SK-N-SH treated with all-trans-retinoic acid at 6 μM for 48 hours (cell line): ENCODE data around the gene KATNA1.

Source experiments
- ARNTL ChIP-seq: fragments of 450-650 bp; formaldehyde crosslinking; IDR thresholded peaks from 2 replicates; pipeline ENCODE4 v1.5.0; 2020; ENCODE audit warnings: low read depth, mild to moderate bottlenecking, moderate library complexity, borderline replicate concordance
- BACH2 ChIP-seq: fragments of 250-450 bp; sonication (Bioruptor Pico); IDR thresholded peaks from 2 replicates; pipeline ENCODE4 v1.9.0; 2021; ENCODE audit warnings: mild to moderate bottlenecking, borderline replicate concordance
- PPARA ChIP-seq: fragments of 250-450 bp; sonication (Bioruptor Pico); IDR thresholded peaks from 2 replicates; pipeline ENCODE4 v1.5.0; 2020; ENCODE audit warnings: mild to moderate bottlenecking, borderline replicate concordance
- RARB ChIP-seq: fragments of 250-450 bp; sonication (Bioruptor Pico); IDR thresholded peaks from 2 replicates; pipeline ENCODE4 v1.8.0; 2021; ENCODE audit warnings: mild to moderate bottlenecking, moderate library complexity
- SNAI2 ChIP-seq: fragments of 250-450 bp; sonication (Bioruptor Pico); IDR thresholded peaks from 2 replicates; pipeline ENCODE4 v1.5.0; 2020; ENCODE audit warnings: mild to moderate bottlenecking, moderate library complexity
- TOX ChIP-seq: fragments of 250-450 bp; sonication (Bioruptor Pico); IDR thresholded peaks from 2 replicates; pipeline ENCODE4 v1.8.0; 2021; ENCODE audit warnings: mild to moderate bottlenecking, moderate library complexity, borderline replicate concordance
- ZC3H10 ChIP-seq: fragments of 250-450 bp; sonication (Bioruptor Pico); IDR thresholded peaks from 2 replicates; pipeline ENCODE4 v1.5.1; 2021; ENCODE audit warnings: mild to moderate bottlenecking, moderate library complexity
- ZFP3 ChIP-seq: fragments of 250-450 bp; sonication (Bioruptor Pico); IDR thresholded peaks from 2 replicates; pipeline ENCODE4 v1.5.0; 2020; ENCODE audit warnings: mild to moderate bottlenecking, moderate library complexity
- ZFP30 ChIP-seq: fragments of 450-650 bp; formaldehyde crosslinking; IDR thresholded peaks from 2 replicates; pipeline ENCODE4 v1.5.0; 2022; ENCODE audit warnings: mild to moderate bottlenecking, moderate library complexity
- ZNF565 ChIP-seq: fragments of 450-650 bp; formaldehyde crosslinking; conservative IDR thresholded peaks from 2 replicates; pipeline ENCODE4 v1.5.0; 2020; ENCODE audit warnings: low read depth, mild to moderate bottlenecking, moderate library complexity
- TF ChIP-seq, protein P1 (sequence below): fragments of 250-450 bp; sonication (Bioruptor Pico); IDR thresholded peaks from 2 replicates; pipeline ENCODE4 v1.8.0; 2020; ENCODE audit warnings: mild to moderate bottlenecking, moderate library complexity, borderline replicate concordance
- TF ChIP-seq, protein P2 (sequence below): fragments of 250-450 bp; sonication (Bioruptor Pico); IDR thresholded peaks from 2 replicates; pipeline ENCODE4 v1.5.1; 2020; ENCODE audit warnings: low read depth, mild to moderate bottlenecking, moderate library complexity
- TF ChIP-seq, protein P3 (sequence below): fragments of 250-450 bp; sonication (Bioruptor Pico); IDR thresholded peaks from 2 replicates; pipeline ENCODE4 v1.8.0; 2021; ENCODE audit warnings: low read depth, mild to moderate bottlenecking, moderate library complexity, borderline replicate concordance

DNA sequence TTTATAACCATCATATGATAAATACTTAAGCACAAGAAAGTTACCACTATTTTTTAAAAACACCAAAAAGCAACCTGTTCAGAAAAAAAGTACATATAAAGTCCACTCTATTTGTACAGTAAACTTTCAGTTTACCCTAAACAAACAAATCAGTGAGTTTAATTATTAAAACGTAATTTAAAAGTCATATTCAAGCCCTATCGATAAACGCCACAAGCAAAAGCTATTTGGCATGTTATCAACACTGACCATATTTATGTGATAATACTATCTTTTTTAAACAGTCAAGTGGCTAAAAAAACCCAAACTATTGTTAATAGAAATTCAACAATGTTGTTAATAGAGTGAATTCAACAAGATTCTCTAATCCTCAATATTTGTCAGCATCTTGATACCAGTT, 1.9 kb downstream of the KATNA1 start:
- TF ChIP-seq ZFP30 (no peak), ZC3H10 (CRISPR knock-in tag) (no peak), RARB (CRISPR knock-in tag) (no peak), ARNTL (CRISPR knock-in tag) (no peak), ZNF565 (CRISPR knock-in tag) (no peak), TOX (CRISPR knock-in tag) (no peak), ZFP3 (CRISPR knock-in tag) (no peak), BACH2 (CRISPR knock-in tag) (no peak), SNAI2 (CRISPR knock-in tag) (no peak), PPARA (no peak)
- TF ChIP-seq, protein P1, sequence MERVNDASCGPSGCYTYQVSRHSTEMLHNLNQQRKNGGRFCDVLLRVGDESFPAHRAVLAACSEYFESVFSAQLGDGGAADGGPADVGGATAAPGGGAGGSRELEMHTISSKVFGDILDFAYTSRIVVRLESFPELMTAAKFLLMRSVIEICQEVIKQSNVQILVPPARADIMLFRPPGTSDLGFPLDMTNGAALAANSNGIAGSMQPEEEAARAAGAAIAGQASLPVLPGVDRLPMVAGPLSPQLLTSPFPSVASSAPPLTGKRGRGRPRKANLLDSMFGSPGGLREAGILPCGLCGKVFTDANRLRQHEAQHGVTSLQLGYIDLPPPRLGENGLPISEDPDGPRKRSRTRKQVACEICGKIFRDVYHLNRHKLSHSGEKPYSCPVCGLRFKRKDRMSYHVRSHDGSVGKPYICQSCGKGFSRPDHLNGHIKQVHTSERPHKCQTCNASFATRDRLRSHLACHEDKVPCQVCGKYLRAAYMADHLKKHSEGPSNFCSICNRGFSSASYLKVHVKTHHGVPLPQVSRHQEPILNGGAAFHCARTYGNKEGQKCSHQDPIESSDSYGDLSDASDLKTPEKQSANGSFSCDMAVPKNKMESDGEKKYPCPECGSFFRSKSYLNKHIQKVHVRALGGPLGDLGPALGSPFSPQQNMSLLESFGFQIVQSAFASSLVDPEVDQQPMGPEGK (CRISPR knock-in tag) = no peak
- TF ChIP-seq, protein P2, sequence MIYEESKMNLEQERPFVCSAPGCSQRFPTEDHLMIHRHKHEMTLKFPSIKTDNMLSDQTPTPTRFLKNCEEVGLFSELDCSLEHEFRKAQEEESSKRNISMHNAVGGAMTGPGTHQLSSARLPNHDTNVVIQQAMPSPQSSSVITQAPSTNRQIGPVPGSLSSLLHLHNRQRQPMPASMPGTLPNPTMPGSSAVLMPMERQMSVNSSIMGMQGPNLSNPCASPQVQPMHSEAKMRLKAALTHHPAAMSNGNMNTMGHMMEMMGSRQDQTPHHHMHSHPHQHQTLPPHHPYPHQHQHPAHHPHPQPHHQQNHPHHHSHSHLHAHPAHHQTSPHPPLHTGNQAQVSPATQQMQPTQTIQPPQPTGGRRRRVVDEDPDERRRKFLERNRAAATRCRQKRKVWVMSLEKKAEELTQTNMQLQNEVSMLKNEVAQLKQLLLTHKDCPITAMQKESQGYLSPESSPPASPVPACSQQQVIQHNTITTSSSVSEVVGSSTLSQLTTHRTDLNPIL (CRISPR knock-in tag) = no peak
- TF ChIP-seq, protein P3, sequence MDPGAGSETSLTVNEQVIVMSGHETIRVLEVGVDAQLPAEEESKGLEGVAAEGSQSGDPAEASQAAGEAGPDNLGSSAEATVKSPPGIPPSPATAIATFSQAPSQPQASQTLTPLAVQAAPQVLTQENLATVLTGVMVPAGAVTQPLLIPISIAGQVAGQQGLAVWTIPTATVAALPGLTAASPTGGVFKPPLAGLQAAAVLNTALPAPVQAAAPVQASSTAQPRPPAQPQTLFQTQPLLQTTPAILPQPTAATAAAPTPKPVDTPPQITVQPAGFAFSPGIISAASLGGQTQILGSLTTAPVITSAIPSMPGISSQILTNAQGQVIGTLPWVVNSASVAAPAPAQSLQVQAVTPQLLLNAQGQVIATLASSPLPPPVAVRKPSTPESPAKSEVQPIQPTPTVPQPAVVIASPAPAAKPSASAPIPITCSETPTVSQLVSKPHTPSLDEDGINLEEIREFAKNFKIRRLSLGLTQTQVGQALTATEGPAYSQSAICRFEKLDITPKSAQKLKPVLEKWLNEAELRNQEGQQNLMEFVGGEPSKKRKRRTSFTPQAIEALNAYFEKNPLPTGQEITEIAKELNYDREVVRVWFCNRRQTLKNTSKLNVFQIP = no peak
